Measurements from ENCODE around the gene UTY. TPM values are rescaled to one million over a fixed set of nuclear protein-coding genes. Genes with fewer than 3 reads are reported as not detected.
"Not testable (repeated sequence)": the region's sequence is repeated elsewhere in the genome, so short reads cannot be mapped to it uniquely, and the experiment has no call there.

UTY gene
- total and polyA plus RNA-seq, 8 donors: 0.20 to 27.5 (median 22.9) TPM; not detected in 1

GRCh38 chrY:13271706-13272105, 208.1 kb downstream of the UTY start:
- DNase-seq (no peak), ATAC-seq (no peak)
- H3K27ac ChIP-seq: no peak overlapping the region
- no peaks in the 10 kb centered on the region for H3K9me3 ChIP-seq
- H3K4me3 ChIP-seq: no peak overlapping the region
- no peaks in the 10 kb centered on the region for H3K27me3 ChIP-seq
- H3K4me1 ChIP-seq: no peaks in the 10 kb centered on the region
- H3K36me3 ChIP-seq: peaks cover 0 to 22% of the 10 kb centered on the region in 2 donors
- no peak for TF ChIP-seq CTCF (IDR thresholded peaks at IDR 0.05)
- intact Hi-C loops (cut with DNase I): no loop called here

DNA sequence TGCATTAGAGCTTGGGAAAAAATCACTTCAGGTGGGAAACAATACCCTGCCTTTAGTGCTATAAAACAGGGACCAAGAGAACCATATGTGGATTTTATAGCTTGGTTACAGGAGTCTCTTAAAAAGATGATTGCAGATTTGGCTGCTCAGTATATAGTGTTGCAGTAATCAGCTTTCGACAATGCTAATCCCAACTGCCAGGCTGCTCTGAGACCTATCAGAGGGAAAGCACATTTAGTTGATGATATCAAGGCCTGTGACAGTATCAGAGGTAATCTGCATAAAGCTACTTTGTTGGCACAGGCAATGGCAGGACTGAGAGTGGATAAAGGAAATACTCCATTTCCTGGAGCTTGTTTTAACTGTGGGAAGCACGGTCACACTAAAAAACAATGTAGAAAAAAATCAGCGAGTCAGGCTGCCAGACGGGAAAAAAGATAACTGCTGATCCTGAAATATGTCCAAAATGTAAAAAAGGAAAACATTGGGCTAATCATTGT, 225.8 kb downstream of the UTY start:
- intact Hi-C loops (cut with DNase I); H3K4me3 ChIP-seq; H3K27ac ChIP-seq; ATAC-seq; DNase-seq; H3K4me1 ChIP-seq; H3K27me3 ChIP-seq; H3K9me3 ChIP-seq: not testable (repeated sequence)
- H3K36me3 ChIP-seq: peaks cover 0 to 19% of the 10 kb centered on the region in 2 donors

GRCh38 chrY:13250421-13250820, 229.4 kb downstream of the UTY start:
- DNase-seq (no peak), ATAC-seq (no peak)
- Histone ChIP-seq H3K9me3 (no peaks in the 10 kb centered on the region), H3K36me3 (no peaks in the 10 kb centered on the region), H3K4me1 (no peaks in the 10 kb centered on the region), H3K4me3 (no peak overlapping the region), H3K27ac (no peak overlapping the region), H3K27me3 (no peaks in the 10 kb centered on the region)
- TF ChIP-seq CTCF (IDR thresholded peaks at IDR 0.05): no peak
- intact Hi-C loops (cut with DNase I): no loop called here

GRCh38 chrY:13243716-13244115, 236.1 kb downstream of the UTY start:
- ATAC-seq: no peak
- no peaks in the 10 kb centered on the region for H3K4me1 ChIP-seq
- no peaks in the 10 kb centered on the region for H3K27me3 ChIP-seq
- H3K27ac ChIP-seq: no peak overlapping the region
- no peak for TF ChIP-seq CTCF (IDR thresholded peaks at IDR 0.05)
- intact Hi-C loops (cut with DNase I): no loop called here
- no peaks in the 10 kb centered on the region for H3K9me3 ChIP-seq
- no peak for DNase-seq
- no peak overlapping the region for H3K4me3 ChIP-seq
- H3K36me3 ChIP-seq: no peaks in the 10 kb centered on the region

- peak in 1 of 4 donors; percentile 62 for DNase-seq
- no peaks in the 10 kb centered on the region for H3K27me3 ChIP-seq
- TF ChIP-seq CTCF (IDR thresholded peaks at IDR 0.05): no peak
- no peak overlapping the region for H3K4me3 ChIP-seq
- no peak for ATAC-seq
- no peaks in the 10 kb centered on the region for H3K9me3 ChIP-seq
- no peaks in the 10 kb centered on the region for H3K4me1 ChIP-seq
- intact Hi-C loops (cut with DNase I): no loop called here
- no peak overlapping the region for H3K27ac ChIP-seq
- H3K36me3 ChIP-seq: peaks cover 0 to 12% of the 10 kb centered on the region in 2 donors
Observed at GRCh38 chrY:13233901-13234300, 245.9 kb downstream of the UTY start.

DNA sequence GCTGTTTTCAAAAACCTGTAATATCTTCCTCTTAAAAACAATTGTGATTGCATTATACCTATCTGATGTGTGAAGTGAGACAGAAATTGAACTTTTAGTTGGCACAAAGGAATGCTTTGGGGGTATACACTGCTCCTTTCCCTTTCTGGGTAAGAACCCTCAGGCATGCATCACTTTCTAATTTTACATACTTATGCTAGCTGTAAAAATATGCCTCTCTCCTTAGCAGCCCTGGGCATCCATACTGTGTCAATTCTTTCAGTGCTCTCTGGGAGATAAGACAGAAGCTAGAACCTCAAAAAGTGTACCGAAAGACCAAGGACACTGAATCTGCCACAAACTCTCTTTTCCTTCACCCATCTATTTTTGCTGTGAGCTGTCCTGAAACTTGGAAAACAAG, 246.7 kb downstream of the UTY start:
- ATAC-seq (no peak), DNase-seq (no peak)
- intact Hi-C loops (cut with DNase I): no loop called here
- Histone ChIP-seq H3K9me3 (no peaks in the 10 kb centered on the region), H3K36me3 (peaks cover 0 to 12% of the 10 kb centered on the region in 2 donors), H3K27ac (no peak overlapping the region), H3K4me3 (no peak overlapping the region), H3K27me3 (no peaks in the 10 kb centered on the region), H3K4me1 (no peaks in the 10 kb centered on the region)
- TF ChIP-seq CTCF (IDR thresholded peaks at IDR 0.05): no peak

Data from left lung (tissue), 10 donors.